Stimulated activated CD4-positive, alpha-beta T cell treated with anti-CD3 and anti-CD28 coated beads, Interleukin-4, amount 100 ng/mL, for 1 hour (primary cell): Measurements from ENCODE around the gene CHCHD6.

Experiments
- DNase-seq: peaks from one replicate; pipeline ENCODE4 v3.0.0-alpha.2; 2020

CHCHD6 gene

DNA sequence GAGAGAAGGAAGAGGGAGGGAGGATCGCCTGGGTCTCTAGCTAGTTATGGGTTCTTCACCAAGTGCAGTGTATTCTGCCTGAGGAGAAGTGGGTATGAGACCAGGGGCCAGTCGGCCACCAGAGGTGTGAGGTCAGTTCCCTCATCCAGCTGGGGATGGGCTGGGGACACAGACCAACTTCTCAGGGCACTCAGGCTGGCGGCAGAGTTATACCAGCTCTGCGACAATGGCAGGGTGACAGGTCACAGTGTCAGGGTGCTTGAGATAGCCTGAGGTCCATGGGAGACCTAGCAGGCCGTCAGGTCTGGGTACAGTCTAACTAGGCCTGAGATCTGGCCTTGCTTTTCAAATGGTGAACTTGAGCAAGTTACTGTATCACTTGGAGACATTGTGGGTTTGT, 247.5 kb downstream of the CHCHD6 start:
- DNase-seq = no peak

DNA sequence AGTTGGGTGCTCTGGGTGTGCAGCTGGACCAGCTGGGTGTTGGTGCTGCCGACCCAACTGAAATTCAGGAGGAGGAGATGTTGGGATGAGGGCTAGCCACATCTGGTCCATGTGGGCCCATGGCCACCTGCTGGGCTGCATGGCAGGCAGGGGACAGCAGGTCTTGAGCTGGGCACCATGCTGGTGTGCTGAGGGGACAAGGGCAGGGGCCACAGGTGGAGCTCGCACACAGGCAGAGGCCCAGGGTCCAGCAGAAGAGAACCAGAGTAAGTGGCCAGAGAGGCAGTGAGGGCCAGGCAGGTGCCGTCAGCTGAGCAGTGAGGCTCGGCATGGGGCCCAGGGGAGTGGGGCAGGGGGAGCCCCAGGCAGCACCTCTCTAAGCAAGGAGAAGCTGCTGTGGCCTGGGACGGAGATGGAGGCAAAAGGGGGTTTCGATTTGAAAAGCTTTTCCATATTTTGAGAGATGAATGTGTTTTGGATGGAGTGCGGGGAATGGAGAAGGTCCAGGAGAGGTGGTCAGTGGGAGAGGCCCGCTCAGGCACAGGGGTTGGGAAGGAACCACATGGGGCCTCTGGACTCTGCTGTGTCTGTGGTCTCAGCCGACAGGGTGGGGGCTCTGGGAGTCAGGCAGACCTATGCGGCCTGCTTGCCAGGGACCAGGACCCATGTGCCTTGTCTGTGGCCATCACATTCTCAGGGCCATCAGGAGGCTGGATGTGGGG, 248.4 kb downstream of the CHCHD6 start:
- DNase-seq = no peak

DNA sequence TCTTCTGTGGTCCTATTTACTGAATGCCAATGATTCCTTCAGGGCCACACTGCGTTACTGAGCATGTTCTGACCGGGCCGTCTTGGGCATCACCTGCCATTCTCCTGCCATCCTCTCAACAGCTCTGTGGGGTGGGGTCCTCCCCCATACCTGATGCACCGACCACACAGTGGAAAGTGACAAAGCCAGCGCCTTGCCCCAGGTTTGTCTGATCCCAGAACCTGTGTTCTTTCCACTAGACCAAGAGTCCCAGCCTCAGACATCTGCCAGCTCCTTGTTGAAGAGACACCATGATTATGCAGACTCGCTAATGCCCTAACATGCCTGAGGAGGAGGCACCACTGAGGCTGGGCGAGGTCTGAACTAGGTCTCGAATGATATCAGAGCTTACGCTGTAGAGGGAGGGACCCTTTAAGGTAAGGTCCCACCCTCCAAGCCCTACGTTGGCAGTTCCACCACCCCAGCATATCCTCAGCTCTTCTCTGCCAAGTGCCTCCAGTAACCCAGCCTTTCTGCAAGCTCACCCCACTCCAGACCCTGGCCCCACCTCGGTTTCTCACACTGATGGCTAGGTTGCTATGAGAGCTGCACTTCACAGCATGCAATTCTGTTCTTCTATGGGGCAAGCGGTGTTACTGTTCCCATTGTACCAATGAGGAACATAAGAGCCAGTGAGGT, 249.1 kb downstream of the CHCHD6 start:
- no peak for DNase-seq

DNA sequence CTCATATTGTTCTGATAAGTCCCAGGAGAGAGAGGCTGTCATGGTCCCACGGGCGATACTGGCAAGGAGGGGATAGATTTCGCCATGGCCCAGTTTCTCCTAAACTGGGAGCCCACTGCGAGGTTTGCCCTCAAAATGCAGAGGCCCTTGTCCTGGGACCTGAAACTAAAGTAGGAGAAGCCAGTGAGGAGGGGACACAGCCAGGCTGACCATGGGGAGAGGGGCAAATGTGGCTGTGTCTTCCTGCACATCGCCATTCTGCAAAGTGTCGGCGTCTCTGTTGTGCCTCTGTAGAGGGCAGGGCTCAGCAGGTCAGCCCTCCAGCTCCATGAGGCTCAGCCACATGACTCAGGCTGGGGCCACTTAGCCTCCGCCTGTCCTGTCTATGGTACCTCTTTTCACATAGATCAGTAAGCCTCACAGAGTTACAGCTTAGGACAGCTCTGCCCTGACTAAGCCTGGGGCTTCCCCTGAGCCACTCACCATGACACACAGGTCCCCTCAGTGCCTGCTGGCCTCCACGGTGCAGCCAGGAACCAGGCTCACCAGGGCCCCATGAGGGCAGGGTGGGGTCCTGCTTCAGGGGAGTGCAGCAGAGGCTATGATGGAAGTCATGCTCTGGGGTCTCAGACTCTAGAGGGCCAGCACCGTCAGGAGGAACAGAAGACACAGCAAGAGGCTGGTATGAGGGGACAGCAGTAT, 250.3 kb downstream of the CHCHD6 start:
- DNase-seq = no peak

DNA sequence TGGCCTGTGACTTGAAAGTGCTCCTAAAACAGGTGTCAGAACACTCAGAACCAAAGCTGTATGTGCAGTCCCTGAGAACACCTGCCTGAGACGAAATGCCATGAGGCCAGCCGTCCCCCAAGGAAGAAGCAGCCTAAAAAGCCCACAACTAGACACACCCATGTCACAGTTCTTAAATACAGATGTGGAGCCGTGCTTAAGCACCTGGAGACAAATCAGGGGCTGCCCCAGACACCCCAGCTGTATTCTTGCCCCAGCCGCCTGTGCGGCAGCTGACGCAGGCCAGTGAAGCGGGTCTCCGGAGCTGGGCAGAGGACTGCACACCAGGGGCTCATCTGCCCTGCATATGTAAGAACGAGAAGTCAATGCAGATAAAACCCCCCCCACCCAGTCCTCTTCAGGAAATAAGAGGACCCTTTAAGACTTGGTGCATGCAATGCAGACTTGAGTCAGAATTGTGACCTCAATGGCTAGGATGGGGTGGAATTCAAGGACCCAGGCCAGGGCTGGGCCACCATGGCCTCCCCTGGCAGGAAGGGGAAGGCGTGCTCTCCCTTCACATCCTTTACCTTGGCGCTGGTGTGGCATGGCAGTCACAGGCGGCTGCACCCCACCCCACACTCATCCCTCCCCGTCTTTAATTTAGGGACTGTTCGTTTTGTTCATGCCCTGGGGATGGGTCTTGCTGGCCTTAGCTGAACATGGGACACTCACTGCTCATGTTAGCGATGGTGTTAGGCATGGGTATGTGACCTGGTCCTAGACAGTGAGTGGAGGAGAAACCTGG, 251.2 kb downstream of the CHCHD6 start:
- no peak for DNase-seq

DNA sequence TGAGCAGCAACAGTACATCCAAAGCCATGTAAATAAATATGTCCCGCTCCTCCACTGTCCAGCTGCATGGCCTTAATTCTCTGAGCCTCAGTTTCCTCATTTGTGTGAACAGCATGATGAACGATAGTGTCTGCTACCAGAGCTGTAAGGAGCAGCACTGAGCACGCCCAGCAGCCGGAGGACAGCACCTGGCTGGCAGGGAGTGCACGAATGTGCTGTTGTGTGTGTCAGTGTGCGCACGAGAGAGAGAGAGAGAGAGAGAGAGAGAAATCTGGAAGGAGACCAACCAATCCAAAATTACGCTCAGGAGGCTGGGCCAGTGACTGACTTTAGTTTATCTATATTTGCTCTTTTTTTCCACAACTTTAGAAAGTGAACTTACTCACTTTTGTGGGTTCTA, 252.3 kb downstream of the CHCHD6 start:
- DNase-seq = no peak

DNA sequence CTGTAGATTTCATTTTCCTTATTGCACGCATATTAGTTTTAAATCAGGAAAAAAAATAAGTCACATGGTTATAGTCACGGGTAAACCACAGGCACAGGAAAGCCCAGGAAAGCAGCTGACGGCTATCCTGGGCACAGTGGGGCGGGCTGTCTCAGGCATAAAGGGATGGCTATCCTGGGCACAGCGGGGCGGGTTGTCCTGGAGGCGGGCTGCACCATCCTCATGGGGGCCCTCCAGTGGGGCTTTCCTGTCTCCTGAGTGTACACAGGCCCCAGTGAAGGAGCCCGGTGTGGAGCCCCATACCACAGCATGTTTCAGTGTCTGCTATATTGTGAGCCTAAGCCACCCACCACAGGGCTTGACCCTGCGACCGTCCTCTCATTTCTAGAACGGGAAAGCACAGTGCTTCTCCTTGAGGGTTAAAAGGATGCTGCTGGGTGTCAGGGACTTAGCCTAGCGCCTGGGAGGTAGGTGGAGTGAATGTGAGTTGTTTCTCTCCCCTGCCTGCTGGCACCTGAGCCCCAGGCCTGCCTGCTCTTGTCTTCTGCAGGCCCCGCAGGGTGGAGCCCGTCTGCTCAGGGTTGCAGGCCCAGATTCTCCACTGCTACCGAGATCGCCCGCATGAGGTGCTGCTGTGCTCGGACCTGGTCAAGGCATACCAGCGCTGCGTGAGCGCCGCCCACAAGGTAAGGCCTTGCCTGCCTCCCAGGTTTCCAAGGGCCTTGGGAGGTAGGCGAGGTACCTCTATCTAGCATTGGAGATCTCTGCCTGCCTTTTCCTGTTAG, 253.0 kb downstream of the CHCHD6 start:
- no peak for DNase-seq

DNA sequence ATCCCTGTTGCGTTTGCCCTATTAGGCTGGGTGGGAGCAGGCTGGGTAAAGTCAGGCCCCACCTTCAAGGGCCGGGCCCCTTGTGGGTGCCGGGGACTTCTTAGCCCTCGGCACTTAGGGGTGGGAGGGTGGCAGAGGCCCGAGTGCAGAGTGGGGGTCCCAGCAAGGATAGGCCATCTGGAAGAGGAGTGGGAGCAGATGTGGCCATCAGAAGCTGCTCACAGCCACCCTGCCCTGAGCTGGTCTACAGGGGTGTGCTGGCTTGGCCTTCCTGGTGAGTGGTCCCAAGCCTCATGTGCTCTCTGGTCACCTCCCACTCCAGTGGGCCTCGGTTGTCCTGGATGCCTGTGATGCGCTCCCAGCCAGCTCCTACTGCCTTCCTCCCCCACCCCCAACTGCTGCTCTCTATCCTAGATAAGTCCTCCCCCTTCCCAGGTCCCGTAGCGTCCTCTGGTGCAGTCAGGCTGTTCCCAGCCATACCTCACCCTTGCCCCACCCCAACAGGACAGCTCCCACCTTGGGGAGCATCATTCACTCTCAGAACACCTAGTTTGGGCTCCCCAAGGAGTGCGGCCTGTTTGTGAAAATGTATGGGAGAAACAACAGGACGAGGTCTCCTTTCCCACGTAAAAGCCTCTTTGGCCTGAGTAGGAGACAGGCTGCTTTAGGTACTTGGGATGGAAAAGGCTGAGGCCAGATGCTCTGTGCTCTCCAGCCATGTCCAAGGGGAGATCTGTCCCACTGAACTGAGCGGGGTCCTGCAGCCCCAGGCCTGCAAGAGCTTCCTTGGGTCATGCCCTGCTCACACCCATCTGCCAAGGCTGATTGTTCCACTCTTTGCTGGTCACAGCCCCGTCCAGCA, 254.0 kb downstream of the CHCHD6 start:
- DNase-seq = no peak

DNA sequence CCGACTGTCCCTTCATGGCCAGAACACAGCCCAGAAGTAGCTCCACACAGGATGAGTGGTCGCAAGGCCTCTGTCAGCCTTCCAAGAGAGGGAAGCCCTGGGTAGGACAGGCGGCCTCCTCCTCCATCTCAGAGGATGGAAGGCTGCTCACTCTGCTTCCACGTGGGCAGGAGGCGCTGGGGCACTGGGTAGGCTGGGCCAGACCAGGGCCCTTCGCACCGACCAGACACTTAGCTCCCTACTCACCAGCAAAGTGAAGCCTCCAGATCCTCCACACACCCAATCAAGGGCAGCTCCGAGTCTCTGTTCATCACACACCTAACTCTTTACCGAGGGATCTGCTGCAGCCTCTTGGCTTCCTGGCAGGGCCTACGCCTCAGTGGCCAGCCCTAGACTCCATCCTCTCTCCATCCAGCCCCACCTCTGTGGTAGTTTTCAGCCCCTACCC, 254.6 kb downstream of the CHCHD6 start:
- DNase-seq = no peak

DNA sequence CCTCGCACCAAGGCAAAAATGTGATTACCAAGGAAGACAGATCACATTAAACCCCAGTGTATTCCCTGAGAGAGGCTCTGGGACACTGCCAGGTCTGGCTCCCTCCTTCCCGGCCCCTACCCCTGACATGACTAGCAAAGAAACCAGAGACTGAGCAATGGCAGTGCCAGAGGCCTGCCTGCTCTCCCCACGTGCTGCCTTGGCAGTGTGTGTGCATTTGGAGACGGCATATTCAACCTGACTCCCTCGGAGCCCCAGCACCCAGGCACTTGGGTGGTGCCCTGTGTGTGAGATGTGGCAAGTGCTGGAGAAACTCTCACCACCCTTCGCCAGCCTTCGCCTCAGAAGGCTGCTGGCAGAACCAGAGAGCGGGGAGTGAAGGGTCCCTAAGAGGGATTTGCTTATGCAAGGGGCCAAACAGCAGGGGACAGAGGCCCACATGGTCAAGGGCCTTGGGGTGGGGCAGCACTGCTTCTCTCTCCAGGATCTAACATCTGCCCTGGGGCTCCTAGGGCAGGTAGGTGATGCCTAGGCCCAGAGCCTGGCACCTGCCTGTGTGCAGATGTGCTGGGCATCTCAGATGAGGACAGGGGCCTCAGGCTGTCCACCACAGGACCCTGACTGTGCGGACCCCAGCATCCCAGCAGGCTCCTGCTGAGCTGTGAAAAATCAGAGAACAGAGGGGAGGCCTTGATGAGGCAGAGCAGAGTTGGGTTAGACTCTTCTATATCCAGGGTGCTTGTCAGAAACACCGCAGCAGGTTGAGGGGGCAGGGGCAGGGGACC, 255.3 kb downstream of the CHCHD6 start:
- DNase-seq = no peak

DNA sequence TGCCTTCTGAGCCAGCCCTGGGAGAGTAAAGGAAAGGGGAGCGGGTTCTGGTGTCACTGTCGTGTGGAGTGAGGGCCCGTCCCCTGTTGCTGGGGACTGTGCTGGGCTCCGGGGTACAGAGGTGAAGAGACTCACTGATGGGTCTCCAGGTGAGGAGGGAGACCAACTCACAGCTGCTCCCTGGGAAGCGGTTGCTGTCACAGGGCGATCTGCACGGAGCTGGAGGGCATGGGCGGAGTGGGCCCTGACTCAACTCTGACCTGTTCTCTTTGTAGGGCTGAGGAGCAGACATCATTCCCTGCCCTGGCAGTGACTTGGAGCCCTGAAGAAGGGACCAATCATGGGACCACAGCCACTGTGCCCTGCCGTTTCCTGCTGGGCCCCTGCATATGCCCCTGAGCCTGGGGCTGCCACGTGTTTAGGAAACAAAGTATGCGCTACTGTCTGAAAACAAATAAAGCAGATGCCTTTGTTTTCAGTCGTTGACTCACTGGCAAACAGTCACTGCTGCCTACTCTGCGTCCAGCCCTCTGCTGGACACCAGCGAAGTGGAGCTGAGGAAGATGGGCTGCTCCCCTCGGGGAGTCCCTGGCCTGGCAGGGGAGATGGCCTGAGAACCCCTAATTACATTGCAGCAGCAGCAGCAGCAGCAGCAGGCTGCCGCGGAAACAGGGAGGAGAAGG, 256.0 kb downstream of the CHCHD6 start:
- no peak for DNase-seq

DNA sequence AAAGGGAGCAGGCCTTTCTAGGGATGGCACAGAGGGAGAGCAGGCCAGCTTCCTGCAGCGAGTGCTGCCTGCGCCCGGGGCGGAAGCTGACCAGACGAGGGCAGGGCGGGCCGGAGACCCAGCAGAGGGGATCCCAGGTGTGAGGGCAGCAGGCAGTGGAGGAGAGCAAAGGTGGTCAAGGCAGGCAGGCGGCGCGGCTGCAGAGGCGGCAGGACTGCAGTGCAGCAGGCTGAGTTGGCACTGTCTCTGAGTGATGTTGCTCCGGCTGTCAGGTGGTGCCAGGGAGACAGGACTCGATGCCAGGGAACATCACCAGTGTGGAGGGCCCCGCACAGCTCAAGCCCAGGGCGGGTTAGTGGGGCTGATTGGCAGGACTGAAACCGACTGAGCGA, 256.6 kb downstream of the CHCHD6 start:
- no peak for DNase-seq

DNA sequence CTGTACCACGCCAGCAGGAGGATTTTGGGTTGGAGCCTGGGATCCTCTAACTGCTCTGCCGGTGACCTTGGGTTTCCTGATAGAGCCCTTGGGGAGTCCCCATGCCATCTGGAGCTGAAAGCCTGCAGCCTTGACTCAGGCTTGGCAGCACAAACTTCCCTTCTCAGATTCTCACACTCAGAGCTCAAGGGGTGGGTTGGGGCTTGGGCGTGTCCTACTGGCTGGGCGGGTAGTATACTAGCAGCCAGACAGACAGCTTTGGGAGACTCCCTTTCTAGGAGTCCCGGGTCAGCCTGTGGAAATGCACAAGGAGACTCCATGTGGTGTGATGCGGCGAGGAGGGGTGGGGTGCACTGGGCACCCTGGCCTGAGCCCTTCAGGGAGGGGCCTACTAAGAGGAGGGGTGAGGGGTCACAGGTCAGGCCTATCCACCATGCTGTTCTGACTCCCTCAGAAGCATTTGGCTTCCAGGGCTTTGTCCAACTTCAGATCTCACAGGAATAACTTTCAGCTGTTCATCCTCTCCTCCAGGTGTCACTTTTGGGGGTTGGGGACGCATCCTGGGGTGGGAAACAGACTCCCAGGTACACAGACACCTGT, 257.3 kb downstream of the CHCHD6 start:
- no peak for DNase-seq

DNA sequence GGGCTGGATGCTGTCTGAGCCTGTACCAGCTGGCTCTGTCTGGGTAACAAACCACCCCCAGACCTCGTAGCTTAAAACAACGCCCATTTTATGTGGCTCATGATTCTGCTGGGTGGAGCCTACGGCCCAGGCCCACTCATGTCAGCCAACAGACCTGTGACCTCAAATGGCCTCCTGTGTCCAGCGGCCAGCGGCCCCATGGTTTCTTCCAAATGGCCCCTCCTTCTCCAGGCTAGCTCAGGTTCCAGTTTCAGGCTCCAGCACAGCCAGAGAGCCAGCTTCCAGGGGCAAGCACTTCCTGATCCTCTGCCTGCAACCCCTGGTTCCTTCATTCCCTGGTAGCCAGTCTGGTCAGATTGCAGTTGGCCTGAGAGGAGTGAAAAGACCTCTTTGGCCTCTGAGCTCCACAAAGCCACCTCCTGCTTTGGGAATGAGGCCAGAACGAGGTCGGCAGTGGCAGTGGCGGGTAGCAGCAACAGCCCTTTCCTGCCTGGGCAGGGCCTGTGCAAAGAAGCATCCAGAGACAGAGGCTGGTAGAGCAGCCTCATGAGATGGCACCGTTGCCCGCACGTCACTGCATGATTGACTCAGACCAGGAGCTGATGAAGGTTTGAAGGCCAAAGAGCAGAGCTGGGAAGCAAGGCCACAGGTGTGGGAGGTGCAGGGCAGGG, 257.9 kb downstream of the CHCHD6 start:
- no peak for DNase-seq

DNA sequence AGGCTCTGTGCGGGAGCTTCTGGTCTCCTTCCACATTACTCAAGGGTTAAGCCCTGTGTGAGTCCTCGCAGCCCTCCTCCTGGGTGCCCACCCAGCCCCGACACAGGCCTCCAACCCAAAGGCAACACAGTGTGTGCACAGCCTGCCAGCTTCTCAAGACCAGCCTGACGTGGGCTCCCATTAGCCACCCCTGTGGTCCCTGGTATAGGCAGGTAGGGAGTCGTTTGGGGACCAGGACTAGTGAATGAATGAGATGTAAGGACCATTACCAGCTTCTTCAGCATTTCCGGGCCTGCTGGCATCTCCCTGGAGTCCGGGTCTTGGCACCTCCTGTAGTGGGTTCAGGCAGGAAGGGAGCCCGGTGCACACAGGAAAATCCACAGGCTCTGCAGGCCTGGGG, 258.7 kb downstream of the CHCHD6 start:
- no peak for DNase-seq

DNA sequence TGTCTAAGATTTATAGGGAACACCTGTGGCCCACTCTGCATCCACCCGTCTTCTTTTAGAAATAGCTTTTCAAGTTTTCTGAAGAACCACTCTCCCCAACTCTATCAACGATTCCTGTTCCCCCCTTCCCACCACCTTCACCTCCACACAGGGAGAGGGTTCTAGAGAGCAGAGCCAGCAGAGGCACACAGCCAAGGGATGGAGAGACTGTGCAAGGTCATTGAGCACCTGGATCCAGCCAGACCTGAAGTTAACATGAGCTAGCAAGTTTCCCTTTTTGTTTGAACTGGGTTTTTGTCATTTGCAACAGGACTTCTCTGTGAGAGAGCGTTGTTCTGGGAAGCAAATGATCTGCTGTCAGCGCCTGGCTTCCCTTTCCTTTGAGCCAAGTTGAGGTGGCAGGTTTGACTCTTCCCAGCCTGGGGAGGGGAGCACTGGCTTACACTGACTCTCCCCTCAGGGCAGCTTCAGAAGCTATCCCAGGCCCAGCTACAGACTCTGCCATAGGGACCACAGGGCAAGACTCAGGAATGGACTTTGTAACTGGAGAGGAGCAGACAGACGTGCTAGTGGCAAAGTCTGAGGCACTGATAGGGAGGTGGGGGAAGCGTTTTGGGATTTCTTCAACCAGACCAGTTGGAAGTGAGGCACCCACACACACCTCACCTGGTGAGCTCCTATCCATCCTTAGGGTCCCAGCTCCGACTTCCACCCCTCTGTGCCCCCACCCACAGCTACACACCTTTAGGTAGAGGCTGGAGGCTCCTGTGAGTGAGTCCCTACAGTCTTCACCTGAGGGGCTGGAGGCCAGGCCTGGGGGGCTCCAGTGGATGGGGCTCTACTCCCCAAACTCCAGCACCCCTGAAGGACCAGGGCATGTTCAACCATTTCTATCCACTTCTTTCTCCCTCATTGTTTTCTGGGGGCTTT, 259.5 kb downstream of the CHCHD6 start:
- DNase-seq = no peak

DNA sequence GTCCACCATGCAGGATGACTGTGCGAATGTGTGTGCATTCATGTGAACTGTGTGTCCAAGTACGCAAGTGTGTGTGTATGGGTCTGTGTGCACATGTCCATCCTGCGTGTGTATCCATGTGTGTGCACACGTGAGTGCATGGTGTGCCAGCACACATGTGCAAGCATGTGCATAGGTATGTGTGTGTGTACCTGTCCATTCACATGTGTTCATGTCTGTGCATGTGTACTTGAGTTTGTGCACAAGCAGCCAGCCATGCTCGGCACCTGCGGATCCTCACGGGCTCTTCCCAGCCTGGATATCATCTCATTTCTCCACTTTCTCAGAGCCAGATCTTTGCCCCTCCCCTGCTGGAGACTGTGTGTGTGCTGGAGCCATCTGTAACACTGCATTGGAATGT, 260.2 kb downstream of the CHCHD6 start:
- no peak for DNase-seq

DNA sequence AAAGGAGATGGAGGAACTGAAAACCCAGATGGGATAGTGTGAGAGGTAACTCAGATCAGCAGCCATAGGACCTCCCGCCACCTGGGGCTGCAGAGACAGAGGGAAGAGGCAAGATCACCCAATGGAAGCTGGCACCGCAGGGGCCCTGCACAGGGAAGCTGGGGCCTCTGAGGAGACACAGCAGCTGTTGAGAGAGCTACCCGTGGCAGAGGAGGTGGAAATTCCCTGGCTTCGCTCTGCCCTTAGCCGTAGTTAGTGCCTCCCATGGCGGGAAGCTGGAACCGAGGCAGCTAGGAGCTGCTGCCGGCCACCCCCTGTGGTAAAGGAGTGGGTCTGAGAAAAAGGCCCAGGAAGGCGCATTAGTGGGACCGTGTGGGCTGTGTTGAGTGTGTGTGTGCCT, 260.9 kb downstream of the CHCHD6 start:
- no peak for DNase-seq
